GM21447 (cell line): ENCODE results near the gene STXBP4.

ENCODE experiments used
- ATAC-seq: cut with Tn5 transposase; IDR thresholded peaks from one replicate; pipeline ENCODE4 v1.9.1; 2021; ENCODE audit not compliant: unreplicated experiment

The STXBP4 gene

GRCh38 chr17:55110521-55110920 lies 142.0 kb downstream of the STXBP4 start:
- no peak for ATAC-seq

GRCh38 chr17:55114283-55114682 lies 145.7 kb downstream of the STXBP4 start:
- ATAC-seq = no peak

- ATAC-seq = no peak
Observed at GRCh38 chr17:55116440-55116914, 147.9 kb downstream of the STXBP4 start.

- ATAC-seq = no peak
Observed at GRCh38 chr17:55117164-55117563, 148.6 kb downstream of the STXBP4 start.

GRCh38 chr17:55120651-55121050 lies 152.1 kb downstream of the STXBP4 start:
- ATAC-seq = no peak

GRCh38 chr17:55121268-55121667 lies 152.7 kb downstream of the STXBP4 start:
- no peak for ATAC-seq

GRCh38 chr17:55122114-55122513 lies 153.5 kb downstream of the STXBP4 start:
- no peak for ATAC-seq

- ATAC-seq = no peak
Observed at GRCh38 chr17:55124730-55125360, 156.3 kb downstream of the STXBP4 start.

GRCh38 chr17:55133583-55133982 lies 165.0 kb downstream of the STXBP4 start:
- no peak for ATAC-seq

- ATAC-seq = no peak
Observed at GRCh38 chr17:55134486-55135157, 166.1 kb downstream of the STXBP4 start.

GRCh38 chr17:55140809-55141208 lies 172.2 kb downstream of the STXBP4 start:
- ATAC-seq = no peak

GRCh38 chr17:55144518-55144917 lies 176.0 kb downstream of the STXBP4 start:
- no peak for ATAC-seq

- no peak for ATAC-seq
Observed at GRCh38 chr17:55149485-55149884, 180.9 kb downstream of the STXBP4 start.

GRCh38 chr17:55152236-55152635 lies 183.7 kb downstream of the STXBP4 start:
- no peak for ATAC-seq

- ATAC-seq = no peak
Observed at GRCh38 chr17:55154101-55154500, 185.5 kb downstream of the STXBP4 start.

- ATAC-seq = no peak
Observed at GRCh38 chr17:55155856-55156560, 187.4 kb downstream of the STXBP4 start.

GRCh38 chr17:55157165-55157564 lies 188.6 kb downstream of the STXBP4 start:
- ATAC-seq = no peak

GRCh38 chr17:55158439-55158838 lies 189.9 kb downstream of the STXBP4 start:
- no peak for ATAC-seq

GRCh38 chr17:55159251-55159650 lies 190.7 kb downstream of the STXBP4 start:
- ATAC-seq = no peak

GRCh38 chr17:55160501-55160900 lies 191.9 kb downstream of the STXBP4 start:
- ATAC-seq = no peak

- ATAC-seq = no peak
Observed at GRCh38 chr17:55161935-55162555, 193.5 kb downstream of the STXBP4 start.

- no peak for ATAC-seq
Observed at GRCh38 chr17:55162556-55162946, 194.0 kb downstream of the STXBP4 start.
